GM20431 (cell line): ENCODE measurements around the gene SYT1.

Source experiments
- in situ Hi-C: fragments of 300-500 bp; cut with MseI, MboI; formaldehyde crosslinking; loops from one replicate; pipeline ENCODE4 v1.15.0; 2020; ENCODE audit warnings: low sequenced_read_pairs; ENCODE audit not compliant: unreplicated experiment

The SYT1 gene

GRCh38 chr12:79373896-79374499, 509.4 kb downstream of the SYT1 start:
- in situ Hi-C loops, result no loop called here

- in situ Hi-C loops, result no loop called here
Observed at GRCh38 chr12:79374545-79374944, 510.0 kb downstream of the SYT1 start.

GRCh38 chr12:79375050-79375449, 510.5 kb downstream of the SYT1 start:
- in situ Hi-C loops, result no loop called here

DNA sequence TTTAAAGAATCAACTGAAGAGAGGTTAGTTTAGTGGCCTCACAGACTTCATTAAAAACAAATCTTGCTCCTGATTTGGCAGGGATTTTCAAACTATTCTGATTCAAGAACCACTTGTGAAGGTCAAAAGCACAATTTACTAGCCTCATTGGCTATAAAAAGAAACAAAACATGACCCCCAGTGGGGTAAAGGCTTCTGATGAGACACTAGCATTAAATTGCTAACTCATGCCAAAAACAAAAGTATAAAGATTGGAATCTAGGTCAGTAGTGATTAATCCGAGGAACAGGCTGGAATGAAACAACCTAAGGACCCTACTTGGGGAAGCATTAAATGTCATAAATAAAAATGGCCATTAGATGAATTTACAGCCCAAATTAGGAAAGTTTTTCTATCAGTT, 513.9 kb downstream of the SYT1 start:
- in situ Hi-C loops, result no loop called here

DNA sequence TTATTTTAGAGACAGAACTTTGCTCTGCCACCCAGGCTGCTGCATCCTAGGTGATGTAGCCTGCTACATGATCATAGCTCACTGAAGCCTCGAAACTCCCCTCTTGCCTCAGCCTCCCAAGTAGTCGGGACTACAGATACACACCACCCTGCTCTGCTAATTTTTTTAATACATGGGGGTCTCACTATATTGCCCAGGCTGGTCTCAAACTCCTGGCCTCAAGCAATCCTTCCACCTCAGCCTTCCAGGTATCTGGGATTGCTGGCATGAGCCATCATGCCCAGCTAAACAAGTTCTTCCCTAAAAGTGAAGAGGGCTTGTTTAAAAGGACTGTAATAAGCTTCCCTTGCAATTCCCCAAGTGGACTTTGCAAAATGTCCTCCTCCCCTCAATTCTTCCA, 515.8 kb downstream of the SYT1 start:
- in situ Hi-C loops, result no loop called here

- in situ Hi-C loops, result no loop called here
Observed at GRCh38 chr12:79381248-79382208, 517.0 kb downstream of the SYT1 start.

DNA sequence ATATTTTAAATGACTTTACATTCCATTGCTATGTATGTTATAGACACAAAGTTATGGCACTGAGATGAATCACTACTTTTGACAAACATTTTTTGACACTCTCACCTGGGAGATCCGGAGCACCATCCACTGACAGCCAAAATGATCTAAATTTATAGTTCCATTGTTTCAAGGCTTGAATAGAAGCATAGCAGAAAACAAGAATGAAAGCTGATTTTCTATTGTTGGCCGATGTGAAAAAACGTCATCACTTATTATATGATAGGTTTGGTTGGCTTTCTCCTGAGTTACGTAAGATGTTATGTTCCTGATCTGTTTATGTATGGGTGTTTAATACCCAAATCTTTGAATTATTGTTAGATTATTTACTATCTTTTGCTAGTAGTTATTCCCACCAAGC, 520.0 kb downstream of the SYT1 start:
- in situ Hi-C loops, result no loop called here

- in situ Hi-C loops, result no loop called here
Observed at GRCh38 chr12:79388011-79388410, 523.4 kb downstream of the SYT1 start.

DNA sequence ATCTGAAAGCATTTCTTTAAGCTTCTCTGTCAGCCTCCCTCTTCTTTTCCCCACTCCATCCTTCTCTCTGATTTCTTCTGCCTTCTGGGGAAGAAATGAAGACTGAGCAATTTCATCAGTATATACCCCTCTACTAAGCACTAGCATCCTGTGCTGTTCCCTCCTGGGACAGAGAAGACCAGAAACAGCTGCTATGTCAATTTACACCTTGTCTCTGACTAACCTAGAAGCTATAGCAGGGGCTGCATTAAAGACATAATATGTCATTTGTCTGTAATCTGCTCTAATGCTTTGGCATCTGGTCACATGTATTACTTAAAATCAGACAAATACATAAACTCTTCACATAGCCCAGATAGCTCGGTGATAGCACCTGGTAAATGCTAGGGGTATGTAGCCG, 529.3 kb downstream of the SYT1 start:
- in situ Hi-C loops, result no loop called here

DNA sequence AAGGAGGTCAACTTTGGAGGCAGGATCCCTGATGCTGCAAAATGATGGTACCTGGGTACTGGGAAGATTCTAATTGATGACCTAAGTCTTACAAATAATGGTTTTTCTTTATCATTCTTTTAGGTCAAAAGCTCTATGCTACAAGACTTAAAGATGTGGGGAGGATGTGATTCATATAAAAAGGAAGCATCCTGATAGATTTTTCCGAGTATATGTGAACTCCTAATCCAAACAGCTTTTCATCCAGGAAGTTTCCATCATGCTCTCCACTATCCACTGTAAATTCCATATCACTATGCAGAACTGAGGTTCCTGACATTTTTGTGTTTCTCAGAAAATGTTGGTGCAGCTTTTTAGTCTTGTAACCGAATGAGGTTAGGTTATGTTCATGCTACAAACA, 533.0 kb downstream of the SYT1 start:
- in situ Hi-C loops, result no loop called here

GRCh38 chr12:79400481-79400880, 535.9 kb downstream of the SYT1 start:
- in situ Hi-C loops, result no loop called here

- in situ Hi-C loops, result no loop called here
Observed at GRCh38 chr12:79402606-79403005, 538.0 kb downstream of the SYT1 start.

- in situ Hi-C loops, result no loop called here
Observed at GRCh38 chr12:79406993-79407392, 542.4 kb downstream of the SYT1 start.

DNA sequence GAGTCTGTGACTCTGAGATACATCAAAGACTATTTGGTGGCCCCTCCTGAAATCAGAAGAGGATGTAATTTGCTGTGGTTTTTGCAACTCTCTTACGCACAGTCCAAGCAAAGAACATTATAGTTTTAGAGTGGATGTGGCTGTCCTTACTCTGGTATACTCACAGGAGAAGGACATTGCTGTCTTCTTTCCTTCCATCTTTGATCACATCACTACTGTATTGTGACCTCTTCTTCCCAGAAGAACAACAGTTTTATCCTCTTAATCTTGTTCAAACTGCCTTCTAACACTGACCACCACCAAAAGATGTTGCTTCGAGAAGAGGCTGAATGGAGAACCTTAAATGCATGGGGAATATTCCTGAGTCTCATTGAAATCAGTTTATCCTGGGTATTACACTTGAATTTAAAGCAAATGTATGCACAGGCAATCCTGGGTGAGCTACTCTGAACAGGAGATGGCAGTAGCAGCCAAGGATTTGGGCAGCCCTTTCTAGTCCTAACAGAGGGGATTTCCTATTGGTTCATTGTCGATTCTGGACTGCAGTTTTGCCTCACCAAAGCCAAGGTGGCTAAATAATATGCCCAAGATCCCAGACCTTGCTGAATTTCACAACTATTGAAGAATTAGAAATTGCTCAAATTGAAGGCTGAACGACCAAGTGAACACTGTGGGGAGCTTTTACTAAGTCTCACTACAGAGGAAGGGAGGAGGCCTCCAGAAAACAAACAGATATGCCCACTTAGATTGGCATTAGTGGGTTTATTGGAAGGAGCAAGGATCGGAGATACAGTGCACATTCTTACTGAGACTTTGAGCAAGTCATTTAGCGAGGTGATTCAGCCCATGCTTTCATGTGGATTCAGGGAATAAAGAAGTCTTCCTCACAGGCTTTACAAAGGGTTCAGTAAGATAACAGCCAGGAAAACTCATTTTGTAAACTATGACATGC, 543.4 kb downstream of the SYT1 start:
- in situ Hi-C loops, result no loop called here

- in situ Hi-C loops, result no loop called here
Observed at GRCh38 chr12:79408689-79409088, 544.1 kb downstream of the SYT1 start.

GRCh38 chr12:79409562-79409961, 545.0 kb downstream of the SYT1 start:
- in situ Hi-C loops, result no loop called here

DNA sequence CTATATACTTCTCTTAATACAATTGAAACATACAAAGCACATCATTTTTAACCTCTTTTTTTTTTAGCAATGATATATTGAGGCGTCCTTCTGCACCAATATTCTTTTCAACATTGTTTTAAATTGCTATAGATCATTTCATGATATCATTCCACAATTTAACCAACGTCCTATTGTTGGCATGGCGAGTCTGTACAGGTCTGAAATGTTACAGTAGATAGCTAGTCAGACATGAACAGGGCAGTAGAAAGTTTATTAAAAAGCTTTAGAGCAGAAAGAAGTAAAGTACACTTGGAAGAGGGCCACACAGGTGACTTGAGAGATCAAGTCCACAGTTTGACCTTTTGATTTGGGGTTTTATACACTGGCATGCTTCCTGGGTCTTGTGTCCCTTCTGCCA, 547.2 kb downstream of the SYT1 start:
- in situ Hi-C loops, result no loop called here

- in situ Hi-C loops, result no loop called here
Observed at GRCh38 chr12:79413796-79414195, 549.2 kb downstream of the SYT1 start.

- in situ Hi-C loops, result no loop called here
Observed at GRCh38 chr12:79414252-79414651, 549.7 kb downstream of the SYT1 start.

DNA sequence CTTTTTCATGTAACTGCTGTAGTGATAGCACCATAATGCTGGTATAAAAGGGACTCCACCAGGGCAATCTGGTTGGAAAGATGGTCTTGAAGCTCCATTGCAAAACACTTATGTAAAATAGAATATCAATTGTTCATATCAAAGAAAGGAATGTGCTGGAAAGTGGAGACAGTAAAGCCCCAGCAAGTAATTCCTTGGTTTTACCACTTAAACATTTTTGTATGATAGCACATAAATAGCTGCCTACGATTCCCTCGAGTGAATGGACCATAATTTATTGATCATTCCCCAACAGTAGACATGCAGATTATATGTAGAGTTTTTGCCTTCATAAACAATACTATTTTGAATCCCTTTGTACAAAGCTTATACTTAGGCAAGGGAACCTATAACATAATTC, 550.7 kb downstream of the SYT1 start:
- in situ Hi-C loops, result no loop called here
